ENCODE results near the gene FOLR2. TPM values are rescaled to one million over a fixed set of nuclear protein-coding genes. Genes with fewer than 3 reads are reported as not detected.
"Not testable (repeated sequence)": the region's sequence is repeated elsewhere in the genome, so short reads cannot be mapped to it uniquely, and the experiment has no call there.

FOLR2 gene
- total RNA-seq, 1 experiment from 2014 or later, result not detected

- DNase-seq (ENCODE audit: low spot score), result no peak
These were observed 24.1 kb downstream of the FOLR2 start for GRCh38 chr11:72240461-72241290.

GRCh38 chr11:72241291-72241781 lies 24.7 kb downstream of the FOLR2 start:
- DNase-seq (ENCODE audit: low spot score), result no peak

- no peak for DNase-seq (ENCODE audit: low spot score)
These were observed 25.5 kb downstream of the FOLR2 start for GRCh38 chr11:72242141-72242540.

GRCh38 chr11:72243173-72244059 lies 26.8 kb downstream of the FOLR2 start:
- DNase-seq (ENCODE audit: low spot score), result no peak

GRCh38 chr11:72244060-72244360 lies 27.4 kb downstream of the FOLR2 start, which contains the start of gene PHOX2A:
PHOX2A (minus strand) TSS chr11:72244176; CDS start chr11:72244004, 172 bp downstream.
- no peak for DNase-seq (ENCODE audit: low spot score)

- no peak for DNase-seq (ENCODE audit: low spot score)
These were observed 28.0 kb downstream of the FOLR2 start for GRCh38 chr11:72244361-72245262.

GRCh38 chr11:72245263-72245816 lies 28.7 kb downstream of the FOLR2 start:
- no peak for DNase-seq (ENCODE audit: low spot score)

GRCh38 chr11:72247584-72247983 lies 31.0 kb downstream of the FOLR2 start:
- no peak for DNase-seq (ENCODE audit: low spot score)

- no peak for DNase-seq (ENCODE audit: low spot score)
These were observed 33.4 kb downstream of the FOLR2 start for GRCh38 chr11:72249961-72250360.

GRCh38 chr11:72250661-72251464 lies 34.3 kb downstream of the FOLR2 start:
- DNase-seq (ENCODE audit: low spot score), result no peak

GRCh38 chr11:72251614-72252013 lies 35.0 kb downstream of the FOLR2 start:
- no peak for DNase-seq (ENCODE audit: low spot score)

- DNase-seq (ENCODE audit: low spot score), result no peak
These were observed 36.8 kb downstream of the FOLR2 start for GRCh38 chr11:72253392-72253791.

- no peak for DNase-seq (ENCODE audit: low spot score)
These were observed 37.9 kb downstream of the FOLR2 start for GRCh38 chr11:72254299-72254993.

- DNase-seq (ENCODE audit: low spot score), result no peak
These were observed 41.0 kb downstream of the FOLR2 start for GRCh38 chr11:72257570-72257969.

- DNase-seq (ENCODE audit: low spot score), result no peak
These were observed 42.9 kb downstream of the FOLR2 start for GRCh38 chr11:72259490-72259889.

- no peak for DNase-seq (ENCODE audit: low spot score)
These were observed 44.0 kb downstream of the FOLR2 start for GRCh38 chr11:72260574-72260973.

GRCh38 chr11:72263361-72263760 lies 46.8 kb downstream of the FOLR2 start:
- peak; percentile 24 for DNase-seq (ENCODE audit: low spot score)

- no peak for DNase-seq (ENCODE audit: low spot score)
These were observed 49.4 kb downstream of the FOLR2 start for GRCh38 chr11:72265951-72266350.

- DNase-seq (ENCODE audit: low spot score), result not testable (repeated sequence)
These were observed 50.4 kb downstream of the FOLR2 start for GRCh38 chr11:72266960-72267359.
